HG02840 (cell line): ENCODE measurements around the gene IGSF9B.

ENCODE experiments used
- ATAC-seq: cut with Tn5 transposase; IDR thresholded peaks from one replicate; pipeline ENCODE4 v1.9.1; 2021; ENCODE audit warnings: mild to moderate bottlenecking, moderate library complexity, moderate number of reproducible peaks; ENCODE audit not compliant: unreplicated experiment, low FRiP score

Gene IGSF9B

DNA sequence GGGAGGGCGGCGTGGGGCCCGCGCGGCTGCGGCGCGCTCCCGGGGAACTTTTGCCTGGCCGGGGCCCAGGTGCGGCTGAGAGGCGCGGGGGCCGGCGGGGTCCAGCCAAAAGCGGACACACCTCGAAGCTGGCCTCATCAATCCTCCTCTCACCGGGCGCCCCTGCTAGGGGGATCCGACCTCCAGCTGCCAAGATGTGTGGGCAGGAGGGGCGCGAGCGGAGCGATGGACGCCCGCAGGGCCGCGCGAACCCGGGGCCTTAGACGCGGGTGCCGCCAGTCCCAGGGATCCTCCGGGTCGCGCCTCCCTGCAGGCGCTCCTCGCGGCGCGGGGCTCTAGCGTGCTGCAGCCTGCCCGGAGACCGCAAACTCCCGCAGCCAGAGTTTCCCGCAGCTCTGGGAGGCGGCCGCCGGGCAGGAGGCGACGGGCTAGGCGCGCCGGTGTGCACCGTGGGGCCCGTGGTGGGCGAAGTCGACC is 785 bp downstream of the IGSF9B start:
- no peak for ATAC-seq

DNA sequence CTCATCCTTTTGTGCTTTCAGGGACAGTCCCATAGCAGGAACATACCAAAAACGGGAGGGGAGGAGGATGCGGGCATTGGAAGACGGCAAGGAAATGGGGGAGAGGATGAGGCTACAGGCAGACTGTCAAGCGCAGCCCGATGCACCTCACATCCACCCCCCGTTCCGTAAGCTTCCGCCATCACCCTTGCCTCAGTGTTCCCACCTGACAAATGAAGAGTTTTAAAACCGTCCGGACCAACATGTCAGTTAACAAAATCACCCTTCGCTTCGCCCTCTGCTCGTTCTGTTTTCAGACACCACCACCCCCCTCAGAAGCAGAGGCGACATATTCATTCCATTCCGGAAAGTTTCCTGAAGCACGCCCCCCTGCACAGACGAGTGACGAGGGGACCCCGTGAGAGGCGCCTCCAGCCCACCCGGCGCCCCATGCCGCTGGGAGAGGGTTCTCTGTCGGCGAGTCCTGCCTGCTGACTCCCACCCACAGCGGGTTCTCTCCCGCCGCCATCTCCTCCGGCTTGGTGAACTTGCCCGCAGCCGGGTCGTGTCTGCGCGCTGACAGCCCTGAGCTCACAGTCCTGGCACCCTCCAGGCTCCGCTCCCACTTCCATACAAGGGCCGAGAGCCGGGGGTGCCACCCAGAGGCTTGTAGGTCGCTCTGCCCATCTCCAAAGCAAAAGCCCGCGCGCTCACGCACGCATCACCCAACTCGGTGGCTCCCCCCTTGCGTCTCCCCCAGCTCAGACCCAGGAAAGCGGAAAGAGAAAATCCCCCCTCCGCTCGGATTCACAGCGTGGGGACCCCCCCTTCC is 1.5 kb downstream of the IGSF9B start:
- no peak for ATAC-seq

DNA sequence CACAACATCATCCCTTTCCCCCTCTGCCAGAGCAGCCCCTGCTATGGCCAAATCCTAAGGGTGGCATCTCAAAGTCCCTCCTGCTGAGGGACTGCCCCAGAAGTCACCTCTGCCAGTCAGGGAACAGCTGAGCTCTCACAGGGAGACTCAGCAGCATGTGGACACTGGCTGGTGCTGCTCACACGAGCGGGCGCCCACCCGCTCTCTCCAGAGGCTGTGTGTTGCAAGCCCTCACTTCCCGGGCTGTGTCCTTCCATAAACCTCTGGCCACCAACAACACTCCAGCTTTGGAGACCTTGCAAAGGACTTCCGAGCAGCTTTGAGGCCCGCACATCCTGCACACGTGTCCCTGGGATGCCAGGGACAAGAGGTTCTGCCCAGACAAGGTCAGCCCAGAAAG is 2.8 kb downstream of the IGSF9B start:
- ATAC-seq: no peak

DNA sequence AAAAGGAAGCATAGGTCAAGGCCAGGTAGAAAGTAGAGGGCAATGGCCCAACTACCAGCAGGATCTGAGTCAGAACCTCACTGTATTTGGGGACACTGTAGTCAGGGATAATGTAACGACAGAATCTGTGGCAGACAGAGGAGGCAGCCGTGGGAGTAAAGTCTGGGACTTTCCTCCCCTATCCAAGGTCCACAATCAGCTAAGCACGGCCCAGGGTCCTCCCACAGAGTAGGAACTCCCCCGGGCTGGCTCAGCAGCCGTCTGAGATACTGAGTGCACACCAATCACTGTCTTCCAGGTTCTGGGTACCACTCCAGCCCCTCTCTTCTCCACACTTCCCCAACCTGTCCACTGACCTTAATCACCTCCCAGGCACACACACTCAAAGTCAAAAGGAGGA is 3.2 kb downstream of the IGSF9B start:
- no peak for ATAC-seq

DNA sequence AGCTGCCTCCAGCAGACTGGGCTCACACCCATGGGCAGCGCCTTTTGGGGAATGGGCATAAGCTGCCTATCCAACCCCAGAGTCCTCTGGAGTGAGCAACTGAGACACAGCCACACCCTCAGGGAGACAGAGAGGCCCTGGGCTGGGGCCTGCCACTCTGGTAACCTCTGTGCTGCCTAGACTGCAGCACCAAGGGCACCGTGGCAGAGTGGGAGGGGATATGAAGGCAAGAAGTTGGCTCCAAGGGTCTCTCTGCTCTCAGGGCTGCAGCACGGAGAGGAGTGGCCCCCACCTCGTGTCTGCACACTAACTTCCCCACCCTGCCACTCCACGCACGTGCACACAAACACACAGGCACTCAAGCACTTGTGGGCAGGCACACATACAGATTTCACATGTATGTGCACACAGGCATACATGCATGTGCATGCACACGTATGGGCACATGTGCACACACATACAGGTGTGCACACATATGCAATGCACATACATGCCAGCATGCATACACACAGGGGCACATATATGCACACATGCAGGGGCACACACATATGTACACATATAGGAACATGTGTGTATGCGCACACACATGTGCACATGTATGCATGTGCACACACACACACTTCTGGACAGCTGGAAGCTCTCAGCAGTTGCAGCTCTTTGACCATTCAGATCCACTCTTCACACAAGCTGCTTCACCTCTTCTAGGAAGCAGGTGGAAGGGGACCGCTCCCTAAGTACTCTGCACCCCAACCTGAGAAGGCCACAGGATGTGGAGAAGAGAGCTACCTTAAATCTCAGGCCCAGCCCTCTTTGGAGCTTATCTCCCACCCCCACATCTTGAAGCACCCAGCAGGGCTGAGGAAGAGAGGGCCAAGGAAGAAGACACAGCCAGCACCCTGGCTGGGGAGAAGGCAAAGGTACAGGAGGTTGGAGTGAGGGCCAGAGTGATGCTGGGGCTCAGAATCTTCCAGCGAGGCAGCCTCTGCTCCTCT is 4.3 kb downstream of the IGSF9B start:
- no peak for ATAC-seq

DNA sequence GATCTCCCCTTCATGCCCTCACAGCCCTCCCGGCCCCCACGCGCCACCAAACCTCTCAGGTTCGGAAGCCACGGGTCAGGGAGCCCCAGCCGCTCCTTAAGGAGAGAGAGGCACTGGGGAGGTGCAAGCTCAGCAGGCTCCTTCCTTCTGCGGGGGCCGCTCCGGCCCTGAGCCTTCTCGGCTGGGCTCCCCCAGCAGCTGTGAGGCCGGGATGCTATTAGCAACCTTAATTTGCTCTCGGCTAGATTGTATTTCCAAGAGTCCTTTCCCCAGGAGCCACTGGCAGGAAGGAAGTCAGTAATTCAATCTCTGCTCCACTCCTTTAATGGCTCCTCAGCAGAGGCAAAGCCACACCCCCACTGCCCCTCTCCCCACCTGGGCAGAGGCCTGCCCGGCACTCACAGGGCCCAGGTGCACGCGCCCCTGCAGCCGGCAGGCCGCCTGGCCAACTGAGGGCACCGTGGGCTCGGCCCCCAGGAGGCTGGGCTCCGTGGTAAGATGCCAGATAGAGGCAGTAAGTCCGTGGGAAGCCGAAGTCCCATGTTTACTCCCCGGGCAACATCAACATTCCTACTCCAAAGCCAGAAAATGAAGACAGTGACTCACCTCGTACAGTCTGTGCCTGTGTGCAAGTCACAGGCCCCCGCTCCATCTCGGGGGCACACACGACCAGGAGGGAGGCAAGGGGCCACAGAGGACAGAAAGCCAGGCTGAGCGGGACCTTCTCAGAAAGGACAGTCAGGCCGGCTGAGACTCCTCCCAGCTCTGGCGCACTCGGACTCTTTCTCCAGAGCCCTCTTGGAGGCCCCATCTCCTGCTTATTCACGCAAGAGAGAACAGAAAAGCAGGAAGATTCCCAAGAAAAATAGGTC is 5.2 kb downstream of the IGSF9B start:
- no peak for ATAC-seq

DNA sequence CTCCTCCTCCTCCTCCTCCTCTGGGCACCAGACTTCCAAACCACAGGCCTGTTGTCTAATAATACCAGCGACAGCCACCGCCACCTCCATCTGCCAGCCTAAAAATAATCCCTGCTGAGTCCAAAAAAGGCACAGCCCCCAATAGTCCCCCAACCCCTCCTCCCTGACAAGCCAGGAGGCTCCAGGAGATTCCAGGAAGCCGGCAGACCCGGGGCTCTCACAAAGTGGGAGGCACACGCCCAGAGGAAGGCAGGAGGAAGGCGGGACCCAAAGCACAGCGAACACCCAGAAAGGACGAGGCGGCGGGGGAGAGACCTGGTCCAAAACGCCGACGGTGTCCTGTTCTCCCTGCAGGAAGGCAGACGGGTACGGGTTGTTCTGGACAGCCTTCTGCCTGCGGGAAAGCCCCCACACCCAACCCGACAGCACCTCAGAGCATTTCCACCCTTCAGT is 5.9 kb downstream of the IGSF9B start:
- no peak for ATAC-seq

DNA sequence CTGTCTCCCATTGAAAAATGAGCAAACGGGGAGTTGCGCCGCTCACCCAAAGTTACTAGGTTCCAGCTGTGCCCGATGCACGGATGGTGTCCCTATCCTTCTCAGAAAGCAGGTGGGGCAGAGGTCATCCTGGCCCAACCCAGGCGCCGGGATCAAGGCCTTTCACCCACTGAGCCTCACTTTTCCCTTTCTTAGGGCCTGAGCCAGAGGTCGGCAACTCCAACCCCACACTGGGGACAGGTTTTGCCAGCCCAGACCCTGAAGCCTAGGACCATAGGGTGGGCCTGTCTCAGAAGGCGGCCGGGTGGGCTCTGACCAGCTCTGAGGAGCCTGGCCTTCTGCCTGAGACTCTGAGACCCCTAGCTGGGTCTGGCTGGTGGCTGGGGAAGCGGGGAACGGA is 6.3 kb downstream of the IGSF9B start:
- ATAC-seq: no peak

DNA sequence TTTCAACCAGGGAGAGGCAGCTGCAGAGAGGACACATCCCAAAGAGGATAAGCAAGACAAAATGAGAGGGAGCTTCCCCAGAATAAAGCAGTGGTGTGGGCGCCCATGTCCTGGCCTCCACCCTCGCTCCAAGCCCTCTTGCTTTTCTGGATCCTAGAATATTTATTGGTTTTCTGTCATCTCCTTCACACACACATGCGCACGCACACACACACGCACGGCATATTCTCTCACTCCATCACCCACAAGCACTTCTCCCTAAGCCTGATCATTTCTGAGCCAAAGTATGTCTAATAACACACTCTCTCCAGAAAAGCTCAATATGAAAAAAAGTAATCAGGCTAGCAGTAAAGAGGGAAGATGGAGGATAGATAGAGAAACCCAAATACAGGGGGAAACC is 7.6 kb downstream of the IGSF9B start:
- ATAC-seq: no peak

DNA sequence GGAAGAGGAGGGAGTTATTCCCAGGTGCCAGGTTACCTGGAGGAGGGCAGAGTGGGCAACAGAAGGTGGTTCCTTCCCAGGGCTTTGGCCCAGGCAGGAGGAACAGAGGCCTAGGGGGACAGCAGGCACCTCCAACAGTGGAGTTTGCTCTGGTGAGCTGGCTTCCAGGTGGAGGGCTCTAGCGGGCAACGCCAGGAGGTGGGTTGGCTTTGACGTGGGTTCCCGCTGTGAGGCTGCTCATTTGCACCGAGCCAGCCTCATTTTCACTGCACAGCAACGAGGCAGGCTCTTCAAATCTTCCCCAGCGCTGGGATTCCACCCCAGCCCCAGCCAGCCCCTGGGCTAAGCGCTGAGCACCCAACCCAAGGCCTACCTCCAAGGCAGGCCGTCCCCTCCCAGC is 8.1 kb downstream of the IGSF9B start:
- no peak for ATAC-seq

DNA sequence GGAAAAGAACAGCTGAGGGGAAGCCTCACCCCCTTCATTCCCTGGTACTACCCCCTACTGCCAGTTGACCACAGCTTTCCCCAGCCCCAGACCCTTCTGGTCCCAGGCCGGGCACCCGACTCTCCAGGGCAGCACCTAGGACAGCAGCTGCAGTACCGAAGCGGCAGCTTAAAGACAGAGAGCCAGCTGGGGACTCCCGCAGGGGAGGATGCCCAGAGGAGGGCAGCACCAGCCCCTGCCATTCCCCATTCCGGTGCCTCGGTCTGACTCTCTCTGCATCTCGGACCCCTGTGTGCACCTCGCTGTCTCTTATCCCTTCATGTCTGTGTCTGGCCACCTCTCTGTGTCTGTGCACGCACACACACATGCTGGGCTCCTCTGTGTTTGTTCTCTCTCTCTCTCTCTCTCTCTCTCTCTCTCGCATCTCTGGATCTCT is 9.4 kb downstream of the IGSF9B start:
- no peak for ATAC-seq

DNA sequence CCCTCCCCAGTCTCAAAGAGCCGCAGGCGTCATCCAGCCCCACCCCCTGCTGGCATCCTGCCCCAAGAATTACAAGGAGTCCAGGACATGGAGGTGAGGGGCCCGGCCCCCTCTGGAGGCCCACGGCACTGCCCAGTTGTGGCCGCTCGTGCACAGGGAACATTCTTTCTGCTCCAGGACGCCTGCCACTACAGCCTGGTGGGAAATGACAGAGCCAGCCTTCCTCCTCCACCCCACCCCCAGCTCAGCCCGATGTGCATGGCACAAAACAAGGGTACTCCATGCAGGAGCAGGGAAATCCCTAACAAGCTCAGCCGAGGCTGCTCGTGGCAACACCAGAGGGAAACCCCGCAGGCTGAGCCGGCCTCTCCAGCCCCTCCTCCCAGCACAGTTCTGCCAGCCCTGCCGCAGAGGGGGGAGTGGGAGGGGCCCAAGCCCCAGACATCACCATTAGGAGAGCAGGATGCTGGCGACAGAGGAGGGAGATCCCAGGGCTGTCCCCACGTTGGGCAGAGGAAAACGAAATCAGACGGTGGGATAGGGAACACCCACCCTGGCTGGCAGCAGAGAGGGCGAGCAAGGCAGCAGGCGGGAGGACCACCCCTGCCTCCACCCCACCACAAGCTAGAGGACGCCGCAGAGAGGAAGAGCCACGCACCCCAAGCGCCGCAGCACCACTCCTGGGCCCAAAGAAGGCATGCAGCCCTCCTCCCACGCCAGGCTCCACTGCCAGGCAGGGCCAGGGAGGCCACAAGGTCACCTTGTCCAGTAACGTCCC is 10.0 kb downstream of the IGSF9B start:
- no peak for ATAC-seq

DNA sequence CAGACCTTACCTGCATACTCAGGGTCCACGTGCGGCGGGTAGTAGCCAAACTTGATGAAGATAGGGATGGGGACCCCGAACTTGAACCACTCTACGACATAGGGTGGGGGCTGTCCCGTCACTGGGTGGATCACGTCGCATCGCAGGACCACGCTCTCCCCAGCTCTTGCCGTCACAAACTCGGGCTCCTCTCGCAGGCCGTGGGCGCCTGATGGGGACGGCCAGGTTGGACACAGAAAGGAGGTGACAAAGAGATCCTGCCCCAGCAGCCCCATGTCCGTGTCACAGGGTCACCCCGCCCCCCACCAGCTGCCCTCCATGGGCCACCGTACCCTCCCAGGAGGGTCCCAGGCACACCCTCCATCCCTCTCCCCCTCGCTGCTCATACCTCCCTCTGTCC is 10.7 kb downstream of the IGSF9B start:
- ATAC-seq: no peak

DNA sequence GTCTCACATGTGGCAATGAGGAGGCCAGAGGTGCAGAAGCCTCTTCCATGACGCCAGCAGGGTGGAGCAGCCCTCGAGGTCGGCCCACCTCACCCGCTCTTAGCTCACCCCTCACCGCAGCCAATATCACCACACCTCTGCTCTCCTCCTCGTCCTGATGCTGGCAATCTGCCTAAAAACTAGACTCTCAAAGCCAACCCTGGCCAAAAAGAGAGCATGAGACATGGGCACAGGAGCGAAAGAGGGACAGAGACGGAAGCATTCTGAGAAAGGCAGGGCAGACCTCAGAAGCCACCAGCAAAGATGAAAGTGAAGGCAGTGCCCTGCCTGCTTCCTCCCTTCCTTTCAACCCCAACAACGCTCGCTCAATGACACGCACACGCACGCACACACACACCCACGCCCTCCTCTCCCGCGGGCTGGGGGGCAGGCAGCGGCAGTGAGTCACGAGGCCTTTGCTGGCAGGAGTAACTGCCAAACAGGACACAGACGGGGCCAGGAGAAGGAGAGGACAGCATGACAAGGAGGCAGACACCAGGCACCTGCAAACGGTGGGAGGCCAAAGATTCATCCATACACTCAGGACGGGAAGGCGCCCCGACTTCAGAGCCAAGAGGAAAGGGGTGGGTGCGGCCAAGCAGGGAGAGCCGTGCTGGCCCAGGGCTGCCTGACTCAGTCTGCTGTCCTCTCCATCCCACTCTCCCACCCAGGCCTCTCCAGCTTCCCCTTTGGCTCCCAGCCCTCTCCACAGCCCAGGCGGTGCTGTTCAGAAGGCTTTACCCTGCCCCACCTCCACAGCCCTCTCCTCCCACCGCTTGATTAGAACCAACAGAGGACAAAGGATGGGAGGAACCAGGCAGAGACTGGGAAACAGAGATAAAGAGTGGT is 11.4 kb downstream of the IGSF9B start:
- ATAC-seq: no peak

DNA sequence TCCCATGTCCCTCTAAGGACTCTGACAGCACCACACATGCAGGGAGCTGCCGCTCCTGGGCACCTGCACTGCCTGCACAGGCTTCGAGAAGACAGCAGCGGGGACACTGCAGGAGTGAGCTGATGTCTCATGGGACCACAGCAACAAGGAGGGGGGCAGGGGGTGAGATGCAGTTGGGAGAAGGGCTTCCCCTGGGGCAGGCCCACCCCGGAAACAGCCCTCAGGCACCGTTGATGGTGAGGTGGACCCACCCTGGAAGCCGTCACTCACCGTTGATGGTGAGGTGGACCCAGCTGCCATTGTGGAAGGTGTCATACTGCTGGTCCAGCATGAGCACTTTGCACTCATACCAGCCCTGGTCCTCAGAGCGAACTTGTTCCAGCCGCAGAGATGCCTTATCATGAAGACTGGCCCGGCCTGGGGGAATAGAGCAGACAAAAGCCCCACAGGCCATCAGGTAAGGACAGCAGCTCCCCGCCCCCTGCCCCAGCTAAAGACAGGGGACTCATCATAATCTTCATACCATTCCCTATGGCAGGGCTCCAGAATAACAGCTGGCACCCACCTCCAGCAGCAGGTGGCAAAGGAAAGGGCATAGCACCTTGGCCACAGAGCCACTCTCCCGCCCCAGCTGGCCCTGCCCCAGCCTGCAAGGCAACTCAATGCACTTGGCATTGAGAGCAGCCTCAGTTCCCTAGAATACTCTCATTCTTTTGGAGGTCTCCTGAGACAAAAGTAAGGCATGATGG is 12.6 kb downstream of the IGSF9B start:
- ATAC-seq: no peak

DNA sequence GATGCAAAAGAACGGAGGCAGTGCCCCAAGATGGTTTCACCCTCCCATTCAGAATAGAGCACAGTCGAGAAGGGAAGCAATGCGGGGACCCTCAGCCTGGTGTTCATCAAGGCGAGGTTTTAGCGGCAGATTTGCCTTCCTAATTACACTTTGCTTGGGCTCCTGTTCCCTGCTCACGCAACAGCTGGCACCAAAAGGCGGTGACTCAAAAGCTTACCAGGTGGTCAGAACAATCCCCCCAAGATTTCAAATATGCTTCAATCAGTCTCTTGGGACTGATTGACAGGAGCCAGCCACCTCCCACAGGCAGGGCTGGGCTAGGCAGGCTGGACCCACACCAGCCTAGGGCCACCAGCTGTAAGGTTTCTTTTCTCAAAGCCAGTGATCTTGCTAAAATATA is 14.2 kb downstream of the IGSF9B start:
- no peak for ATAC-seq

DNA sequence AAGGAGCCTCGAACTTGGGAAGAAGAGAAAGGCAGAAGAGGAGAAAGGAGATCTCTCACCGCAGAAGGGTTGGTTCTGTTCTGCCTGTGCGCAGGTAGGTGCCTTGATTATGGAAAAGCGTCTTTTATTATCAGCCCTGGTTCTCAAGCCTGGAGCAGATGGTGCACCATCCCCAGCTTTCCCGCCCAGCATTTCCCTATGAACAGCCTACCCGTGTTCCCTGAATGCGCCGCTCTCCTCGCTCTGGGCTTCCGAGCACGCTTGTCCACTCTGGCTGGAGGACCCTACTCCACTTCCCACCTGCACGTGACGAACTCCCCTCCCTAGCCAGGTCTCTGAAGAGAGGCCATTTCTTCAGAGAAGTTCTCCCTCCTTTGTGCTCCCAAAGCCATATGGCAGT is 15.2 kb downstream of the IGSF9B start:
- ATAC-seq: no peak

DNA sequence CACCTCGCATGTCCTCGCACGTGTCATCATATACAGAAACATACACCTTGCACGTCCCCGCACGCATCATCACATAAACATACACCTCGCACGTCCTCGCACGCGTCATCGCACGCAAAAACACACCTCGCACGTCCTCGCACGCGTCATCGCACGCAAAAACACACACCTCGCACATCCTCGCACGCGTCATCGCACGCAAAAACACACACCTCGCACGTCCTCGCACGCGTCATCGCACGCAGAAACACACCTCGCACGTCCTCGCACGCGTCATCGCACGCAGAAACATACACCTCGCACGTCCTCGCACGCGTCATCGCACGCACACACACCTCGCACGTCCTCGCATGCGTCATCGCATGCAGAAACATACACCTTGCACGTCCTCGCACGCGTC is 16.7 kb downstream of the IGSF9B start:
- no peak for ATAC-seq
